Measurements from ENCODE around the gene MN1.

DNA sequence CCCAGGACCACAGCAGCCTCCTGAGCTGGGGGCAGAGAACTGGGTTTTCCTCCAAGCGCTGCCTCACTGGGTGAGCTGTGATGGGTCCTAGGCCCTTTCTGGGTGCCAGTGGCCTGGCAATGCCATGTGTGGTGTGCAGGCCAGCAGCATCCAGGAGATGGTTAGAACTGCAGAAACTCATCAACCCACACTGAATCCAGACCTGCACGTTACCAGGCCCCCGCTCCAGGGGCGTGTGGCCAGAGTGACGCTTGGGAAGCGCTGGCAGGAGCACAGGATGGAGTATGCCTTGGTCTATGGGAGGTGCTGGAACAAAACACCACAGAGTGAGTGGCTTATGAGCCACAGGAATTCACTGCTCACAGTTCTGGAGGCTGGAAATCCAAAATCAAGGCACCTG lies 97.0 kb downstream of the MN1 start:
- no peak for TF ChIP-seq POLR2A (IDR thresholded peaks at IDR 0.05)
- TF ChIP-seq, protein P1, sequence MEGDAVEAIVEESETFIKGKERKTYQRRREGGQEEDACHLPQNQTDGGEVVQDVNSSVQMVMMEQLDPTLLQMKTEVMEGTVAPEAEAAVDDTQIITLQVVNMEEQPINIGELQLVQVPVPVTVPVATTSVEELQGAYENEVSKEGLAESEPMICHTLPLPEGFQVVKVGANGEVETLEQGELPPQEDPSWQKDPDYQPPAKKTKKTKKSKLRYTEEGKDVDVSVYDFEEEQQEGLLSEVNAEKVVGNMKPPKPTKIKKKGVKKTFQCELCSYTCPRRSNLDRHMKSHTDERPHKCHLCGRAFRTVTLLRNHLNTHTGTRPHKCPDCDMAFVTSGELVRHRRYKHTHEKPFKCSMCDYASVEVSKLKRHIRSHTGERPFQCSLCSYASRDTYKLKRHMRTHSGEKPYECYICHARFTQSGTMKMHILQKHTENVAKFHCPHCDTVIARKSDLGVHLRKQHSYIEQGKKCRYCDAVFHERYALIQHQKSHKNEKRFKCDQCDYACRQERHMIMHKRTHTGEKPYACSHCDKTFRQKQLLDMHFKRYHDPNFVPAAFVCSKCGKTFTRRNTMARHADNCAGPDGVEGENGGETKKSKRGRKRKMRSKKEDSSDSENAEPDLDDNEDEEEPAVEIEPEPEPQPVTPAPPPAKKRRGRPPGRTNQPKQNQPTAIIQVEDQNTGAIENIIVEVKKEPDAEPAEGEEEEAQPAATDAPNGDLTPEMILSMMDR (IDR thresholded peaks at IDR 0.05) = no peak
